ENCODE measurements around the gene NUP214.
"Not testable (repeated sequence)": the region's sequence is repeated elsewhere in the genome, so short reads cannot be mapped to it uniquely, and the experiment has no call there.

The NUP214 gene

GRCh38 chr9:131237931-131238401, 112.6 kb downstream of the NUP214 start:
- DNase-seq: no peak

DNA sequence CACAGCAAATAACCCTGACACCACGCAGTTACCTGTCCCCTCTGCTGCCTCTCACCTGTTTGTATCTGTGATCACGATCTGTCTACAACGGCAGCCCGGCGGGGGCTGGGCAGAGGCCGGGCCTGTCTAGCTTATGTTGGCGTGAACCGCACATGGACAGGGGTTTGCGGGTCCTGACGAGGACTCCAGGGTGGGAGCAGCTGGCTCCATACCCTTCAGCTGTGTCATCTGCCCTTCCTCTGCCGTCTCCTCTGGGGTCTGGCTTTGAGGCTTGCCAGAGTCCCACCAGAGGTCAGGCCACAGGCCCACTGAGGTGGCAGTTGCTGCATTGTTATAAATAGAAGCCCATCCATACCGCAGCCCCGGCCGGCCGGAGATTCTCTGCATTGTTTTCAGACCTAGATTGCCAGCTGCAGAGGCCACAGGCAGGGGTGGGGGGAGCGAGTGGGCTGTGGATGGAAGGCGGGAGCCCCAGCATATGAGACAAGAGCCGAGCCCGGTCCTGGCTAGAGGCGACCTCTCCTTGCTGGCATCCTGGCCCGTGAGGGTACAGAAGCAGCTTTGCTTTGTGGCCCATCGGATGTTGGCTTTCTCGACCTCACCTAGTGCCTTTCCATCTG, 113.1 kb downstream of the NUP214 start:
- DNase-seq: no peak

GRCh38 chr9:131239161-131239975, 114.0 kb downstream of the NUP214 start:
- DNase-seq: no peak

DNA sequence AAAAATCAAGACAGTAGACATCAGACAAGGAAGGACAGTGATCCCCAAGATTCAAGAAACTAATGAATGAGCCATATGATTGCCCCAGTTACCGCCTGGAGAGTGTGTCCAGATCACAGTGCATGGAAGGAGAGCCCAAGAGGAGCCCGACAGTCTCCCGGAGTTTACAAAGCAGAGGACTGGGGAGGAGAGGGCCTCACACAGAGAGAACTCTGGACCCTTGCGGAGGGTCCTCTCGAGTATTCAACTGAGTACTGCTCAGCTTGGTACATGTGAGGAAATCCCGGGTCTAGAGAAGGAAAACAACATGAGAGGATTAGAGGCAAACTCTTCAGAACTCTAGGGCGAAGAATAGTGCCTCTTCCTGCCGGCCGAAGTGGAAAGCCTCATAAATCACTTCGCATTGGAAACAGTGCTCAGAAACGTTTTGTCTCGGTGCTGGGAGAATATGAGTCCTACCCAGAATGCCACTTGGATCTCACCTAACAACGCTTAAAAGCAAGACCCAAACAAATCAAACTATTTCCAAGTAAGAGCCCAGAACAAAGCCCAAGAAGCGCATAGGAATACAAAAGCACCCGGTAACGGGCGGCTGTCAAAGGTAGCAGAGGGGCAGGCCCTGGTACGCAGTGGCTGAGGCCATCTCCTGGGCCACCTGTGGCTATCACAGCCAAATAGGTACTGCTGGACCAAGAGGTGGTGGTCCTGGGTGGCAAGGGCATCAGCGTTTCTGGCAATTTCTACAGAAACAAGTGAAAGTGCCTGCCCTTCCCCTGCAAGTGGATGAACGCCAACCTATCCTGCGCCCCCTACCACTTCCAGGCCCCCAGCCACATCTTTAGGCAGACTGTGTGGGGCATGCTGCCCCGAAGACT, 114.9 kb downstream of the NUP214 start:
- DNase-seq: no peak

- DNase-seq: not testable (repeated sequence)
These were observed 118.9 kb downstream of the NUP214 start for GRCh38 chr9:131244331-131244730.

GRCh38 chr9:131246618-131247017, 121.2 kb downstream of the NUP214 start:
- no peak for DNase-seq

GRCh38 chr9:131252120-131252519, 126.7 kb downstream of the NUP214 start:
- DNase-seq: no peak

- no peak for DNase-seq
These were observed 128.6 kb downstream of the NUP214 start for GRCh38 chr9:131253891-131254491.

GRCh38 chr9:131254626-131255025, 129.2 kb downstream of the NUP214 start:
- no peak for DNase-seq

DNA sequence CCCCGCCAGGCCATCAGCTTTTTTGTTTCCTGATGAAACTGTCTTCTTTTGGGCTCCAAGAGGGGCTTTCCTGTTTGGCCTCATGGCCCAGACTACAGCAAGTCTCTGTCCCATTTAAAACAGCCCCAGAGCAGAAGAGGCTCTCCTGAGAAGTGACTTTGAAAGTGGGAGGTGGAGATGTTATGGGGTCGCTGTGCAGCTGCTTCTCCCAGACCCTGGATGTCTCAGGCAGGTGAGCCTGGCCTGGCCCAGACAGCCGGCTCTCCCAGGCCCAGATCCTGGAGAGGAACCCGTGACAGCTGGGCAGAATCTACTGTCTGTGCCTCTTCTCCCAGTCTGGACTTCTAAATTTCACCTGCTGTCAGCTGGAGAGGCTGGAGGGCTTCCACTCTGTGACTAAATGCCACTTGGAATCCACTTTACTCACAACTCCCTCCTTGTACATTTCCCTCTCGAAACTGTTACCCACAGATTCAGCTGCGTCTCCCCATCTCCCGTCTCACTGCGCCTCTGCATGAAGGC, 130.4 kb downstream of the NUP214 start:
- no peak for DNase-seq

- DNase-seq: no peak
These were observed 132.1 kb downstream of the NUP214 start for GRCh38 chr9:131257266-131258025.

GRCh38 chr9:131258186-131258585, 132.8 kb downstream of the NUP214 start:
- DNase-seq: no peak

- no peak for DNase-seq
These were observed 133.5 kb downstream of the NUP214 start for GRCh38 chr9:131258698-131259431.

DNA sequence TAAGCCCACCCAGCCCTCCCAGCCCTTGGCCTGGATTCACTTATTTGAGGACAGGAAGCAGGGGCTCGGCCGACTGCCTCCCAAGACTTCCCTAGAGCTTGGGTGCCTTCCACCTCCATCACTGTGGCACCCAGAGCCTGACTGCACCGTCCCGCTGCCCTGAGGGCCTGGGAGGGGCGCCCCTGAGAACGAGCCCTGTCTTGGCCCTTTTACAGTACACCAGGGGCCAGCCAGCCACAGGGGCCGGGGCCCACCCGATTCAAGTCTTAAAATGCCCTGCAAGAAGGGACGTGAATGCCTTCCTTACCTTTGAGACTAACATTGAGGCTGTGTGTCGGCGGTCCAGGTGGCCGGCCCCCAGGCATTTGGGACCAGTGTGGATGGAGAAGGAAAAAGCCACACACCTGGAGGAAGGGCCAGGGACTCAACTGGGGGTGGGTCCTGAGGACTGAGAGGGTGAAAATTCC, 134.1 kb downstream of the NUP214 start:
- DNase-seq: no peak

DNA sequence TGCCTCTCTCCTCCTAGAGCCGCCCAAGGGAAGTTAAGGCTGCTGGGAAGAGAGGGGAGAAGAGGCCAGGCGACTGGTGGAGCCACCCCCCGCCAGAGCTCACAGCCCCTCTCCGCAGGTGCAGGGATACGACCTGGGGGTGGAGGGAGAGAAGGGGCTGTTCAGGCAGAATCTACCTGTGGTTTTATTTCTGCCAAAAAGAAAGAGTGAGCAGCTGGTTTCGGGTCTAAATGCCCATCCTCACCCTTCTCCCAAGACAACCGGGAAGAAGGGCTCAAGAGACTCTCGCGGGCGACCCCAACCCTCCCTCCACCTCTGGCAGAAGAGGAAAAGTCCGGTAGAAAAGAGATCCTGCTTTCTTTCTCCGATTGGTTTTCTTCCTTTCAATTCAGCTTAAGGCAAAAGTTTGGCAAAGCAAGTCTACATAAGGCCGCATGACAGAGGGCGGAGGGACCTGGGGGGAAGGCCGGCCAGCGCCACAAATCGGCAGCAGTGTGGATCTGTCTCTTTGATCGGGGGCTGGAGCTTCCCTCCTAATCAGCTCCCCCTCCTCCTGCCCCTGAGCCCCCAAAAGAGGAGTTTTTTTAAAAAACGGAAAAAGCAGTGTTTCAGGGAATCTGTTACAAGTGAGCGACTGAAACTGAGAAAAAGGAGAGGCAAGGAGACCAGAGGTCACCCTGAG, 134.7 kb downstream of the NUP214 start:
- no peak for DNase-seq

DNA sequence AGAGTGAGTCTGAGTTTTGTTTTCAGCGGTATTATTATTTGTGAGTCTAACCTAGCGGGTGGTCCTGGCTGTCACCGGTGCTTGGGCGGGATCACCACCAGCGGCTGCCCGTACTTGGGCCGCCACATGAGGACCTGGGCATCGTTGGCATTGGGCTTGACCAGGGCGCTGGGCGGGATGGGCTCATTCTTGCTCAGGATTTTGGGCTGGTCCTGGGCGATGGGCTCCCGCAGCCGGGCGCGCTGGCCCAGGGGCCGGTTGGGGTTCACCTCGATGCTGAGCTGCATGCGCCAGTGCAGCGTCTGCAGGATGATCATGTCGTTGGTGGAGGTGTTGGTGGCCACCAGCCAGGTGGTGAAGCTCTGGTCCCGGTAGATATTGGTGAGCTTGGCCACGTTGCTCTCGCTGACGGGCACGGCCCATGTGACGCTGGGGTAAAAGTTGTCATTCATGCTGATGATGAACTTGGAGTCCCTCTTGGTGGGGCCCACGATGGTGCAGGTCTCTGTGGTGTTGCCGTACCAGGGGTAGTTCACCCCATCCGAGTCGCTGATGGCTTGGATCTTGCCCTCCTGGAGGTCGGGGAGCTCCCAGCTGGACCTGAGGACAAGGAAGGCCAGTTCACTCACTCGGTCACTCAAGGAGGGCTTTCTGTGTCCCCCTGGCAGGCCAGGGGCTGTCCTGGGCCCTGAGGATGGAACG, 135.5 kb downstream of the NUP214 start:
- DNase-seq: no peak

DNA sequence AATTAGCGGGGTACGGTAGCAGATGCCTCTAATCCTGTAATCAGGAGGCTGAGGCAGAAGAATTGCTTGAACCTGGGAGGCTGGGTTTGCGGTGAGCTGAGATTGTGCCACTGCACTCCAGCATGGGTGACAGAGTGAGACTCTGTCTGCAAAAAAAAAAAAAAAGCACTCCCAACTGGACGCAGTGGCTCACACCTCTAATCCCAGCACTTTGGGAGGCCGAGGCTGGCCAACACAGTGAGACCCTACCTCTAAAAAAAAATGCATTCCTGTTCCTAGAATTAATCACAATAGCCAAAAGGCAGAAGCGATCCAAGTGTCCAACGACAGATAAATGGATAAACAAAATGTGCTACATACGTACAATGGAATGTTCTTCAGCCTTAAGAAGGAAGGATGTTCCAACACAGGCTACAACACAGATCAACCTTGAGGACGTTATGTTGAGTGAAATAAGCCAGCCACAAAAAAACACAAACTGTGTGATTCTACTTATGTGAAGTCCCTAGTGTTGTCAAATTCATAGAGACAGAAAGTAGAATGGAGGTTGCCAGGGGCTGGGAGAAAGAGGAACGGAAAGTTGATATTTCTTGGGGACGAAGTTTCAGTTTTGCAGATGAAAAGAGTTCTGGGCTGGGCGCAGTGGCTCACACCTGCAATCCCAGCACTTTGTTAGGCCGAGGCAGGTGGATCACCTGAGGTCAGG, 137.1 kb downstream of the NUP214 start:
- no peak for DNase-seq

DNA sequence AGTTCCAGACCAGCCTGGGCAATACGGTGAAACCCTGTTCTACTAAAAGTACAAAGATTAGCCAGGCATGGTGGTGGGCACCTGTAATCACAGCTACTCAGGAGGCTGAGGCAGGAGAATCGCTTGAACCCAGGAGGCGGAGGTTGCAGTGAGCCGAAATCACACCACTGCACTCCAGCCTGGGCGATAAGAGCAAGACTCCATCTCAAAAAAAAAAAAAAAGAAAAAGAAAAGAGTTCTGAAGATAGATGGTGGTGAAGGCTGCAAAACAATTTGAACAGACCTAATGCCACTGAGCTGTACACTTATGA, 137.6 kb downstream of the NUP214 start:
- DNase-seq: not testable (repeated sequence)

DNA sequence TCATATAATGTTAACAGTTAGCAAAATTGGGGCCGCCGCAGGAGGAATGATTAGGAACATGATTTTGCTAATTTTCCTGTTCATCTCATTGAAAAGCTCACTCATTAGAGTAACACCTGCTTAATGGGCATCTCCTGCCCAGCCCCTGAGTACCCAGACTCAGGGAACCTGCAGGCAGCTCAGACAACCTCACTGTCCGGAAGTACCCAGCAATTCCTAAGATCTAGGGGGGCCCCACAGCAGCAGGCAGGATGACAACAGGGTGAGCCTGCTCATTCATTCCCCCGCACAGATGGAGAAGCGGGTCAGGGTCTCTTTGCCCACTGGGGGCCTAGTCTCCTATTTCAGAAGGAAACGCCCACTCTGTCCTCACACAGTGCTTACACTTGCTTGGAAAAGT, 138.3 kb downstream of the NUP214 start:
- DNase-seq: no peak
